Sciatic nerve (tissue), 2 donors: ENCODE results near the gene DPP10. TPM values are rescaled to one million over a fixed set of nuclear protein-coding genes. Genes with fewer than 3 reads are reported as not detected.

Experiments
- ATAC-seq: fragments of 200-7000 bp; cut with Tn5 transposase; one replicate; pipeline ENCODE4 v1.9.1; 2020; ENCODE audit warnings: mild to moderate bottlenecking, moderate library complexity
- DNase-seq: peaks from one replicate; pipeline ENCODE4 v3.0.0-alpha.2; 2020; ENCODE audit warnings: low spot score
- intact Hi-C: fragments of 100-400 bp; cut with DNase I; formaldehyde crosslinking; loops from one replicate; pipeline ENCODE4 v1.14.2; 2022
- total RNA-seq: library from RNA; stranded (reverse); fragmentation: NEBNext Ultra II Directional; extraction: Animal tissue kit (Norgen Biotek cat#: 25700); gene quantifications from one replicate; pipeline ENCODE4 v1.2.1, GENCODE V29; 2021
- donor health status: DM: no; HTN: no; CAD: no.
- donor health status: DM: no; HTN: no; CAD: no.

Gene DPP10
- total RNA-seq, 1 donor from 2014 or later, result 2.2 TPM

DNA sequence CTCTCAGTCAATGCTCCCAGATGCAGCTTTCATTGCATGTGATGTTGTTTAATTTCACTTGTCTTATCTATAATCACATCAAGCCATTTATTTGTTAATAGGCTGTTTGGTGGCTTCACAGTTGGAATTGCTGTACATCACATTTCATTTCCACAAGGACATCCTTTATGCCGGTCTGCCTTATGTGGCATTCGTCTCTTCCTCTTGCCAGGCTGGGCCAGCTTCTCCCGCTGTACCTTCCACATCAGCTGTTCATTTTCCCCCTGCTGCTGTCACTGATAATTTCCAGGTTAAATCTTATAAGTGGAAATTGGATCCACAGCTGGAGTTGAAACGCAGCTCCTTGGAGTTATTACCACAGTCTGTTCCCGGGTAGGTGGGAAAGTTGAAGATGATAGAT is 110.6 kb downstream of the DPP10 start:
- DNase-seq (no peak), ATAC-seq (no peak)
- intact Hi-C loops, result no loop called here

DNA sequence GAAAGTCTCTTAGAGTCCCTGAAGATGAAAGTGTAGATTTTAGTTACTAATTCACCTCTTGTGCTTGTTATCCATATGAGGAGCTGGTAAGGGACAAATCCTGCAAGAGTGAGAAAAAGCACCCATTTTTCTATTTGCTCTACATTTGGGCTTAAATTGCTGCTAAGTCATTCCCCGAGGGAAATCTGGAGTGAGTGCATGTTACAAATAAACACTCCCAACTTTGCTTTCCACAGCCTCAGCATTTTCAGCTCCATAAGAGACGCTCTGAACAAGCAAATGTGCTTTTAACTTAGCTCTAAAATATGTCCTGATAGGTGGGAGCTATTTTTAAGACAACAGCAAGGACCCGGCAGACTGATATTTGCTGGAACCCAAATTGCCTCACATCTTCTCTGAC is 126.7 kb downstream of the DPP10 start:
- intact Hi-C loops, result no loop called here
- DNase-seq, result no peak
- no peak for ATAC-seq

DNA sequence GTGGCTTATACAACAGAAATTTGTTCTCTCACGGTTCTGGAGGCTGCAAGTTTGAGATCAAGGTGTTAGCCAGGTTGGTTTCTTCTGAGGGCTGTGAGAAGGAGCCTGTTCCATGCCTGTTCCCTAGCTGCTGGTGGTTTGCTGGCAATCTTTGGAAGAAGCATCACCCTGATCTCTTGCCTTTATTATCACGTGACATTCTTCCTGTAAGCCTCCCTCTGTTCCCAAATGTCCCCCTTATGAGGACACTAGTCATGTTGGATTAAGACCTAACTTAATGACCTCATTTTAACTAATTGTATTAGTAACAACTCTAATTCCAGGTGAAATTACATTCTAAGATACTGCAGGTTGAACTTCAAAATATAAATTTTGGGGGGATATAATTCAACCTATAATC is 135.2 kb downstream of the DPP10 start:
- DNase-seq (no peak), ATAC-seq (no peak)
- intact Hi-C loops, result no loop called here

DNA sequence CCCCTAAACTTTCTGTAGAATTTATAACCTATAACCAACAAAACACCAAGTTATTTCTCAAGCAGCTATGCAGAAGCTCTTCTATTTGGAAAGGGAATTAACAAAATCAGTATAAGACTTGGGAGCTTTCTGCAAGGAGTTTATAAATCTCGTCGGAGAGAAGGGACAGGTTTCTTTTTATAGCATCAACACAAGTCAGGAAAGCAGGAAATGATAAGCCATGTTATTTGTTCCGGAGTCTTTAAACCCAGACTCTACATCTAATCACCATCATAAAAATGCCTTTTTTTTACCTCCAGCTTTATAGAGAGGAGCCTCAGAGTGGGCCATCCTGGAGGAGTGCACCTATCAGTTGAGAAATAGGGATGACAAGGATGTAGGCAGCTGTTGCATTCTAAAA is 137.1 kb downstream of the DPP10 start:
- DNase-seq, result no peak
- no peak for ATAC-seq
- intact Hi-C loops, result no loop called here

DNA sequence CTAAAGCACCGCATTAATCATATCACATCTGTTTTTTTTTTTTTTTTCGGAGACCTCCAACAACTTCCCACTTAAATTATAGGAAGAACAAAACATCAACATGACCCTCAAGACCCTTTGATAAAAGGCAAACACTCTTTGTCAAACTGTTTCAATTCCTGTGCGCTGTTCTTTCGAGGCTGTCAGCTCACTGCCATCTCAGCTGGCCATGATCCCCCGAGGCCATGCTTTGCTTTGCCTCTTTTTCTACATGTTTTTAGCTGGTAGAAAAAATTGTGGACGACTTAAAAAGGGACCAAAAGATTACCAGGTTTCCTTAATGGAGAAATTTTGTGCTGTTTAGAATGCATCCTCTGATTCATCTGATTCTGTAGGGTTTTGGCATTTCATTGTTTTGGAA is 138.2 kb downstream of the DPP10 start:
- intact Hi-C loops, result no loop called here
- ATAC-seq, result no peak
- DNase-seq, result no peak

DNA sequence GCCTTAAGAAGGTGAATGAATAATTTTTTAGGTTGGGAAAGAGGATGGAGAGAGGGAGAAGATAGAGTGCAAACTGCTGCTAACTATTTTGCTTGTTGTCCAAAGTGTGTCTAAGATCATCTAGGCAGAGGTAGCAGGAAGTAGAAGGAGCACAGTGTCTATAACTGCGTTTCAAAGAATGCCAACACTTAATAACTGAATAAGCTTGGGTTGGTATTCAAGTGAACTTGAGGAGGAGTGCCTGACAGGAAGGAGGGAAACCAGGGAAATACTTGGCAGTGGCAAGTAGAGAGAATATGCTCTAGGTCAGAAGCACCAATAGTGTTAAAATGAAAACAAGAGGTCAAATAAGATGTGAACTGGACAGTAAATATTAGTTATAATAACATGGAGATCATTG is 155.9 kb downstream of the DPP10 start:
- DNase-seq, result no peak
- intact Hi-C loops, result no loop called here
- ATAC-seq, result no peak

DNA sequence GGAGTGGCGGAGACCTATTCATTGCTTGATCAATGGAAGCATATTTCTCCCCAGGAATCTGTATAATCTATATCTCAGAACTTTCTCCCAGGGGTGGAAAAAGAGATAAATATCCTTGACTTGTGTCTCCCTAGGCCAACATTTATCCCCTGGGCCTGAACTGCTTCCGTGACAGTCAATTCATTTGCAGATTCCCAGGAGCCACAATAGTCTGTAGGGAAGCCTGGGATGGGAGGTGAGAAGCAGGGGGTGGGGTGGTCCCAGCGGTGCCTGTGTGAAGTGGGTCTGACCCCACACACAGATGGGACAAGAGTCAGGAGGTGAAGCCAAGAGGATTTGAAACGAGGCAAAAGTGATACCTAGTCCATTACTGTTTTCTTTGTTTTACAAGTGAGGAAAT is 166.8 kb downstream of the DPP10 start:
- DNase-seq (no peak), ATAC-seq (no peak)
- intact Hi-C loops, result no loop called here

DNA sequence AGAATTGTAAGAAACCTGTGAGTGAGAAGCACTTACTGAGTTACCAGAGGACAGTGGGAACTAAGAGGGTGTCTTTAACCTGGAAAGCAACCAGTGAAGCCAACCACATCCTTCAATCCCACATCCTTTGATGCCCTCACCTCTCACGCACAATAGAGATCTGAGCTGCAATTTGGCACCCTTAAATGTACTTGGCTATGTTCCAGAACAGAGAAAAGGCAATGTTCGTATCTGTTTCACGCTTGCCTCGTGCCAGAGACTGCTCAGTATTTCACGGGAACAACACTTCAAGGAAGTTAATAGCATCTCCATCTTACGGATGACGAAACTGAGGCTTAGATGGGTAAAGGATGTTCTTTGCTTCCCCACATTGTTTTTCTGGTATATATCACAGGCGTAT is 167.4 kb downstream of the DPP10 start:
- DNase-seq, result no peak

DNA sequence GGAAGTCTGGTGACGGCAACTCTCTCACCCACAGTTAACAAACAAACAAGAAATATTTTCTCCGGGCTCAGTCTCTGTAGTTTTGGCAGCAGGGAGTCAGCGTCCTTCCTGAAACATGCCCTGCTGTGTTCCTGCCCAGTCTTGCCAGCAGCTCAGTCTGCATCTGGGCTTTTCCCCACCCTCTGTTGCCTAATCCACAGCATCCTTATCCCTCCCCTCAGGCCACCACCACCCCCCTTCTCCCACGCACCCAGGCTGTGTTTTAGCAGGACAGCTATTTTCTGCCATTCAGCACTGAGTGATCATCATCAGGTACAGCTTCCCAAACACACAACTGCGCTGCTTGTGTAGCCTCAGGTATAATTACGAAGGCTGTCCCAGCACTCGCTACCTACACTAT is 168.2 kb downstream of the DPP10 start:
- ATAC-seq (no peak), DNase-seq (no peak)
- intact Hi-C loops, result no loop called here

More for the DNA sequence above, 167.4 kb downstream of the DPP10 start:
- intact Hi-C loops, result no loop called here
- ATAC-seq, result no peak

DNA sequence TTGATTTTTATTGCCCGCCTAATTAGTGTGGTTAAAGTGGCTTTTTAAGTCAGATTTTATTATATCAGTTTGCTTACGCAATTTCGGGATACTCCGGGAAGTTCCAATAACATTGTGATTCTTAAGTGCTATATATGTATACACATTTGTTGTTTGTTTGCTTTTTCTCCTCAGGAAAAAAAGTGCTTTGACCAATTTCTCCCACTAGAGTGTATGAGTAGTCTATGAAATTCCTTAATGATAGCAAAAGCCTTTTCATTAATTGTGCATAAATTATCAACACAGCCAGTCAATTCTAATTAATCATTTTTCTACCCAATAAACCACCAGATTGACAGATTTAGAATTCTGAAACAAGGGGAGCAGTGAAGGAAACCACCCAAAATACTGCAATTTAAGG is 172.2 kb downstream of the DPP10 start:
- ATAC-seq (no peak), DNase-seq (no peak)
- intact Hi-C loops, result loop anchor here (2.0 kb wide), 1 partner anchor 50 kb away; no protein-coding TSS in a partner anchor

DNA sequence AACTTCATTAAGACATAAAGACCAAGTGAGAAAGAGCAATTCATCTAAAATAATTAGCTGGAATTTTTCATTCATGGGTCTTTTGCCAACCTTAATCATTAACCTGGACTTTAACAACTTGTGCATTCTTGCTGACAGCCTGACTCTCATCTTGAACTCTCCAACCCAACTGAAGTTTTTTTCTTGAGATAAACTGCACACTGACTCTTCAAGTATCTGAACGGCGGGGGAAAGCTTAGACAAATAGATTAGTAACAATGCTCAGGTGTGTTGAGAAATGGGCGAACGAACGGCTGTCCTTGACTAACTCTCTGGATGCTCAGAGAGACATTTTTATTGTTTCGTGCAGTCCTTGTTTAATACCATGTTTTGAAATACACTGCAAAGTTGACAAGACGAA is 186.0 kb downstream of the DPP10 start:
- intact Hi-C loops, result no loop called here
- ATAC-seq (no peak), DNase-seq (no peak)

DNA sequence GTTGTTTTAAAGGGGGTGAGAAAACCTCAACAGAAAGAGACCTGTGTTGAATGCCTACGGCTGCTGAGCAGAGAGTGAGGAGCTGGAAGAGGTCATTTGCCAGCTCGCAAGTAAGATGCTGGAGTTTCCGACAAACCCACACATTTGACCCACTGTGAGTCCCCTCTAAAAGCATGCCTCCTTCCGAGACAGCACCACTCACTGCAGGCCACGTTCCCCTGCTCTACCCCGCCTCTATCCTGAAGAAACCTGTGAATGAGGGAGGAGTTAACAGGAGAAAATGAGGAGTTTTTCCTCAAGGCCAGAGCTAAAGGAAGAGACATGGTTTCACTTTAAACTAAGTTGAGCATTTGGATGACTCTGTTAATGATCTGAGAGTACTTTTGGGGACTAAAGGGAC is 188.7 kb downstream of the DPP10 start:
- DNase-seq, result no peak
- ATAC-seq, result no peak
- intact Hi-C loops, result no loop called here

DNA sequence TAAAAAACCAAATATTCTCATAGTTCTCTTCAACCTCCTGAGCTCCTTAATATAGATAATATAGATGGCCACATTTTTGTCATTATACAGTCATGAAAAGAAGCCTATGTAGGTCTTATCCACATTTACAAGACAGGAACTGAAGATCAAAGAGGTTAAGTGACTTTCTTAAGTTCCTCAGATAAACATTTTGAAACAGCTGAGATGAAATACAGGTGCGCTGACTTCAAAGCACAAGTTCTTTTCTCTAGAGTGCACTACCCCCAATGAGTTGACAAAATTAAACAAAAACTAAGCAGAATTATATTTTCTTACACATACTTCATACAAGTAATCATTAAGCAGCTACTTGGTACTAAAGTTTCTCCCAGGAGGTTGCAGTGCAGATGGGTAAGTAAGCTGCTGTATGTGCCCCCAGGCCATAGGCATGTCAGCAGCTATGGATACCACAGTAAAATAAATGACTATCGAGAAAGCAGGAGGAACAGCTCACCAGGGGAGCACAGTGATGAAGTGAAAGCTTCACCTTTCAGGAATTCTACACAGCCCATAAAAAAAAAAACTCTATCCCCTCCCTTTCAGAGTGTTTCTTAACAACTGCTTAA is 199.8 kb downstream of the DPP10 start:
- intact Hi-C loops, result no loop called here
- ATAC-seq (no peak), DNase-seq (no peak)

DNA sequence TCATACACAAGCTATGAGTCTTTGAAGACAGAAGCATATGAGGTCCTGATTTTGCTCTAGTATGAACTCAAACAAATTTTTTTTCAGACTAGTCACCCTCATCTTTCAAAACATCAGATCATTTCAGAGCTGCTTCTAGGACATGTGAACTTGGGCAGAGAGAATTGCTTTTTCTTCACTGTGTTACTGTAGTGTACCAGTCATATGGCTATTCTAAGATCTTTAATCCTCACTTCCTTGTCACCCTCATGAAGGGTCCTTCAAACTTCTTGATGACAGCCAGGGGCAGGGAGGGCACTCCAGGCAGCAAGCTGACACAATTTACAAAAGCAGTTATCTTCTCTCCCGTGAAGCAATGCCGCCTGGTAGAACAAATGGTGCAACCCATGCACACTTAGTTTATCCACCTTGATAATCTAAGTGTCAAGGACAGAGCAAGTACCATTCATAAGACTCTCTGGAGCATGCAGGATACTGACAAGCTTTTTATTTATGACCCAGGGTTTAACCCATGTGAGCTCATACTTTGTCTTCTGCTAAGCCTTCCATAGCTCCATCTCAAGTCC is 200.6 kb downstream of the DPP10 start:
- no peak for DNase-seq
- intact Hi-C loops, result no loop called here
- no peak for ATAC-seq

DNA sequence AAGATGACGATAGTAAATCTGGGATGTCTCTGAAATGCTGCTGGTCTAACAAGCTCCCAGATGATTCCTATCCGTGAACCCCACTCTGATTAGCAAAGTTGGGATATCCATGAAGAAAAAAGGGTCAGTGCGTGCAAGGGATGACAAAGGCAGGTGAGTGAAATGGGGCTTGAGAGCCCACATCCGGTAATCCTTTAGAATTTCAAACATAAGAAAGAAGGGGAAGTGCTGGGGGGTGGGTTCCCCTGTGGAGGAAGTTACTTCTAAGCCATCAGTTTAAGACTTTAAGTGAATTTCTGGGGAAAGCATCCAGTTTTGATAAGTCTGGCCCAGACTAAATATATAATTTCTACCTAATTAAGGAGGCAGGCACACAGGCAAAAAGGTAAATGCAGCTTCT is 209.5 kb downstream of the DPP10 start:
- DNase-seq, result no peak
- intact Hi-C loops, result no loop called here
- no peak for ATAC-seq

DNA sequence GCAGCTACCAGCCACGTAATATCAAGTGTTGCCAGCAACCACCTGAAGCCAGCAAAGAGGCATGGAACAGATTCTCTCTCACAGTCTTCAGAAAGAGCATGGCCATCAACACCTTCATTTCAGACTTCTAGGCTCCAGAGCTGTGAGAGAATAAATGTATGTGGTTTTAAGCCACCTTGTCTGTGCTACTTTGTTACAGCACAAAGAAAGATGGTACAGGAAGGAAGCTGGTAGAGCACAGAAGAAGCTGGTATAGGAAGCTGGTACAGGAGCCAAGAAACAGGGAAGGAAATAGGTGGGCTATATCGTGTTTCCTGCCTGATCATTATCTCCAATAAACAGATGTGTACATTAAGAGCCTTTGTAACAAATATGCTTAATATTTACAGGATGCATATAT is 217.4 kb downstream of the DPP10 start:
- DNase-seq, result no peak
- intact Hi-C loops, result no loop called here

DNA sequence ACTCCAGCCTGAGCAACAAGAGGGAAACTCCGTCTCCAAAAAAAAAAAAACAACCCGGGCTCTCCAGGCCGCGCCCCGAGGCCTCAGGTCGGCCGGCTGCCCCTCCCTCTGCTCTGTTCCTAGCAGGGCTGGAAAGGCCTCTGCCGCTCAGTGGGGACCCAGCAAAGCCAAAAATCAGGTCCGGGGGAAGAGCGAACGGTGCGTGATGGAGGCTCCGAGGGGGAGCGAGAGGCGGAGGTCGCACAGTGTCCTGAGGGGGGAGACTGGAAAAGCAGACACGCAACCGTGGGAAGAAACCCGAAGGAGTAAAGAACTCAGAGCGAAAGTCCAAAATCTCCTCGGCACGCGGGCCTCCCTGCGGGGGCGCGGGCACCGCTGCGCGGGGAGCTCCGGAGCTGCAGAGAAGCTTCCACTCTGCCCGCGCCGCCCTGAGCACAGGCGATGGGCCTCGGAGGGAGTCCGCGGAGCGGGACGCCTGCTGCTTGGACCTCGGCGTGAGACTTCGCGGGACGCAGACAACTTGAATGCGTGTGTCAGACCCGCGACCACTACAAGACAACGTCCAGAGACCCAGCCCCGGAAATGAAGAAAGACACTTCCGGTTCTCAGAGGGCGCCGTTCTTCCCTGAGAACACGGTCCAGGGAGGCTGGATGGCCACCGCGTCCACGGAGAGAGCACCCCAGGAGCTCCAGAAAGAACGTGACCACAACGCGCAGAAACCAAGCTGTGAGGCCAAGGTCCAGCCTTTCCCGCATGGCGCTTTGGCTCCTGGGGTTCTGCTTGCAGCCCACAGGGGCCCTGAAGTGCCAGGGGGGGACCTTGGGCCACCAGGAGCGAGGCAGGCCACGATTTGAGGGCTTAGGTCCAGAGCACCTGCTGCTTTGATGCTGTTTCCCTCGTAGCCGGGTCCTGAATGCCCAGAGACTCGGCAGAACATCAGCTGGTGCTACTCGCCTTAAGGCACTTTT is 219.8 kb downstream of the DPP10 start:
- peak; percentile 86 for ATAC-seq
- peak; percentile 57 for DNase-seq
- intact Hi-C loops, result no loop called here

More for the DNA sequence above, 217.4 kb downstream of the DPP10 start:
- no peak for ATAC-seq

DNA sequence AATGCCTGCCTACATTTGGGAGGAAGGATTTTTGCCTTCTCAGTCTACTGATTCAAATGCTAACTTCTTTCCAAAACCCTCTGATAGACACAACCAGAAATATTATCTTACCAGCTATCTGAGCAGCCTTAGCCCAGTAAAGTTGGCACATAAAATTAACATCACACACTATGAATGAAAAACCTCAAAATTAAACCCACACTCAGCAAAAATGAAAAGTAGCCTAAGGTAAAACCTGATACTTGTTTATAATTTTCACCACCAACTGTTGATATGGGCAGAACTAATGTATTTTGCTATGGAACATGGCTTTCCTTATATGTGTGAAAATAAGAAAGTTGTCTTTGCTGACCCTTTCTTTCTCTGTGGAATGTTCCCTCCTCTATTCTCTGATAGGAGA is 226.0 kb downstream of the DPP10 start:
- intact Hi-C loops, result no loop called here
- no peak for ATAC-seq

DNA sequence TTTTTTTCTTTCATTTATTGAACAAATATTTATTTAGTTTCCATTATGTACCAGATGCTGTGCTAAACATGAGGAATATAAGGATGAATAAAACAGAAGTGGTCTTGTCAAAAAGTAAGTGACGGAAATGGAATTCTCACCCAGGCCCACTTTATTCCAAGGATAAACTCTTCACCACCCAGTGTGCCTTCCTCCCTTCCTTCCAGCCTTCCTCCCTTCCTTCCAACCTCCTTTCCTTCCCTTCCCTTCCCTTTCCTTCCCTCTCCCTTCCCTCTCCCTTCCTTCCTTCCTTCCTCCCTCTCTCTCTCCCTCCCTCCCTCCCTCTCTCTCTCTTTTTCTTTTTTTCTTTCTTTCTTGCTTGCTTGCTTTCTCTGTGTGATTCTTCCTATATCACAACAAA is 240.8 kb downstream of the DPP10 start:
- ATAC-seq (no peak), DNase-seq (no peak)
- intact Hi-C loops, result no loop called here

More for the DNA sequence above, 226.0 kb downstream of the DPP10 start:
- no peak for DNase-seq

DNA sequence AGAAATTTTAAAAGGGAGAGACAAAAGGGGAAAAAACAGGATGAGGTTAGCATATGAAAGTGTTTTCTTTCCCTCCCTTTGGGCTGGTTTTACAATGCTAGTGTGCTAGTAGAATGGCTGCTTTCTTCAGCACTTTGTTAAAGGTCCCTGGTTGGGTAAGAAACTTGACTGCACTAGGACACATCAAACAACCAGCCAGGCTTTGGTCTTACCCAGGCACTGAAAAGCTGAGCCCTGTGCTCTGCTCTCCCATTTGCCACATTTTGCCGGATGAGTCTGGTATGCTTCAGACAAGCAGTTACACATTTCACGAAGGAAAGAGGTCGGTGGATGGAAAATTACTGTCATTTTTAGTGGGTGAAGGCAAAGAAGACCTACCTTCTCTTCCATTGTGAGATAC is 242.0 kb downstream of the DPP10 start:
- ATAC-seq (no peak), DNase-seq (no peak)
- intact Hi-C loops, result no loop called here
